H9 (cell line): ENCODE results near the gene ARHGEF16. TPM values are rescaled to one million over a fixed set of nuclear protein-coding genes. Genes with fewer than 3 reads are reported as not detected.

ENCODE experiments used
- DNase-seq: peaks from one replicate; pipeline ENCODE4 v3.0.0-alpha.2; 2017
- H2AFZ ChIP-seq: one replicate; pipeline ENCODE4 v1.6.1; 2013; ENCODE audit warnings: mild to moderate bottlenecking, low read length, control low read depth, moderate library complexity
- H2AK5ac ChIP-seq: 2 replicates; pipeline ENCODE4 v1.6.1; 2013; ENCODE audit warnings: low read length, control low read depth, mixed read lengths; ENCODE audit not compliant: insufficient read length
- H2BK120ac ChIP-seq: one replicate; pipeline ENCODE4 v1.6.1; 2013; ENCODE audit warnings: low read depth, mild to moderate bottlenecking, low read length, control low read depth, inconsistent platforms; ENCODE audit not compliant: poor library complexity, severe bottlenecking
- H2BK12ac ChIP-seq: 2 replicates; pipeline ENCODE4 v1.6.1; 2013; ENCODE audit warnings: low read length, control low read depth, mixed read lengths, low read depth; ENCODE audit not compliant: insufficient read length
- H2BK15ac ChIP-seq: 2 replicates; pipeline ENCODE4 v1.6.1; 2013; ENCODE audit warnings: low read depth, low read length, control low read depth
- H2BK20ac ChIP-seq: one replicate; pipeline ENCODE4 v1.6.1; 2013; ENCODE audit warnings: low read depth, mild to moderate bottlenecking, low read length, control low read depth, inconsistent platforms; ENCODE audit not compliant: poor library complexity, severe bottlenecking
- H2BK5ac ChIP-seq: 2 replicates; pipeline ENCODE4 v1.6.1; 2013; ENCODE audit warnings: low read length, control low read depth, mixed read lengths; ENCODE audit not compliant: insufficient read length
- H3K14ac ChIP-seq: 2 replicates; pipeline ENCODE4 v1.6.1; 2013; ENCODE audit warnings: low read length, control low read depth; ENCODE audit not compliant: insufficient read depth
- H3K18ac ChIP-seq: 2 replicates; pipeline ENCODE4 v1.6.1; 2013; ENCODE audit warnings: low read depth, mild to moderate bottlenecking, mixed read lengths, low read length, control low read depth; ENCODE audit not compliant: insufficient read length
- H3K23ac ChIP-seq: 2 replicates; pipeline ENCODE4 v1.6.1; 2013; ENCODE audit warnings: low read length, control low read depth, mixed read lengths, low read depth; ENCODE audit not compliant: insufficient read length
- H3K23me2 ChIP-seq: 2 replicates; pipeline ENCODE4 v1.6.1; 2013; ENCODE audit warnings: low read depth, mild to moderate bottlenecking, mixed read lengths, low read length, control low read depth; ENCODE audit not compliant: insufficient read length, poor library complexity, severe bottlenecking
- H3K27ac ChIP-seq: 2 replicates; pipeline ENCODE4 v1.5.1; 2013; ENCODE audit warnings: low read length, control low read depth, mixed read lengths, low read depth; ENCODE audit not compliant: insufficient read length
- H3K27me3 ChIP-seq: 2 replicates; pipeline ENCODE4 v1.6.1; 2013; ENCODE audit warnings: low read length, control low read depth, inconsistent platforms; ENCODE audit not compliant: insufficient read depth
- H3K4ac ChIP-seq: 2 replicates; pipeline ENCODE4 v1.6.1; 2013; ENCODE audit warnings: low read depth, mild to moderate bottlenecking, control low read depth, inconsistent platforms, low read length, moderate library complexity
- H3K4me1 ChIP-seq: 2 replicates; pipeline ENCODE4 v1.6.1; 2013; ENCODE audit warnings: low read length, control low read depth, inconsistent platforms; ENCODE audit not compliant: insufficient read depth
- H3K4me2 ChIP-seq: 2 replicates; pipeline ENCODE4 v1.6.1; 2013; ENCODE audit warnings: low read length, control low read depth, mixed read lengths; ENCODE audit not compliant: insufficient read length, insufficient read depth
- H3K56ac ChIP-seq: 2 replicates; pipeline ENCODE4 v1.6.1; 2013; ENCODE audit warnings: low read depth, mild to moderate bottlenecking, mixed read lengths, low read length, control low read depth; ENCODE audit not compliant: insufficient read length
- H3K79me1 ChIP-seq: 2 replicates; pipeline ENCODE4 v1.6.1; 2013; ENCODE audit warnings: low read depth, mild to moderate bottlenecking, moderate library complexity, low read length, control low read depth, inconsistent platforms; ENCODE audit not compliant: insufficient read depth, poor library complexity, severe bottlenecking
- H3K79me2 ChIP-seq: 2 replicates; pipeline ENCODE4 v1.6.1; 2013; ENCODE audit warnings: low read length, control low read depth, inconsistent platforms; ENCODE audit not compliant: insufficient read depth
- H3K9ac ChIP-seq: 2 replicates; pipeline ENCODE4 v1.6.1; 2013; ENCODE audit warnings: low read length, control low read depth, mixed read lengths; ENCODE audit not compliant: insufficient read length; ENCODE audit errors: extremely low read depth
- H3K9me3 ChIP-seq: one replicate; pipeline ENCODE4 v1.6.1; 2013; ENCODE audit warnings: low read depth, low read length, inconsistent platforms; ENCODE audit not compliant: control insufficient read depth
- H3T11ph ChIP-seq: one replicate; pipeline ENCODE4 v1.6.1; 2013; ENCODE audit warnings: mild to moderate bottlenecking, low read length, control low read depth, inconsistent platforms
- H4K20me1 ChIP-seq: one replicate; pipeline ENCODE4 v1.6.1; 2013; ENCODE audit not compliant: control insufficient read depth, insufficient read length, insufficient read depth
- H4K5ac ChIP-seq: 2 replicates; pipeline ENCODE4 v1.6.1; 2013; ENCODE audit warnings: low read depth, mild to moderate bottlenecking, mixed read lengths, low read length, control low read depth; ENCODE audit not compliant: insufficient read length
- H4K8ac ChIP-seq: replicated peaks from 2 replicates; pipeline ENCODE4 v1.6.1; 2013; ENCODE audit warnings: low read length, control low read depth, mixed read lengths, low read depth; ENCODE audit not compliant: insufficient read length
- H4K91ac ChIP-seq: 2 replicates; pipeline ENCODE4 v1.6.1; 2013; ENCODE audit warnings: low read depth, mild to moderate bottlenecking, moderate library complexity, mixed read lengths, low read length, control low read depth; ENCODE audit not compliant: insufficient read length
- H3K27ac Mint-ChIP-seq, 3 experiments: 2 replicates in 2 of 3; 3 replicates in 1 of 3; pipeline ENCODE4 v1.8.0; 2020 to 2021; ENCODE audit warnings: mixed read lengths in 3 of 3, mild to moderate bottlenecking in 1 of 3, moderate library complexity in 1 of 3
- H3K27me3 Mint-ChIP-seq: 2 replicates; pipeline ENCODE4 v1.8.0; 2021; ENCODE audit warnings: low read depth, mild to moderate bottlenecking, moderate library complexity, mixed read lengths
- H3K36me3 Mint-ChIP-seq, 3 experiments: 2 replicates in 2 of 3; 3 replicates in 1 of 3; pipeline ENCODE4 v1.8.0; 2020 to 2021; ENCODE audit warnings: low read depth in 3 of 3, mixed read lengths in 3 of 3; ENCODE audit not compliant: insufficient read depth in 1 of 3
- H3K4me1 Mint-ChIP-seq, 2 experiments: 2 replicates each; pipeline ENCODE4 v1.8.0; 2020; ENCODE audit warnings: mixed read lengths in 2 of 2
- H3K4me3 Mint-ChIP-seq, 2 experiments: 2 replicates in 1 of 2; 3 replicates in 1 of 2; pipeline ENCODE4 v1.8.0; 2020 to 2021; ENCODE audit warnings: mild to moderate bottlenecking in 2 of 2, mixed read lengths in 2 of 2, moderate library complexity in 1 of 2
- H3K9me3 Mint-ChIP-seq, 2 experiments: 2 replicates in 1 of 2; 3 replicates in 1 of 2; pipeline ENCODE4 v1.8.0; 2020; ENCODE audit warnings: mild to moderate bottlenecking in 2 of 2, mixed read lengths in 2 of 2, moderate library complexity in 1 of 2
- CTCF ChIP-seq: fragments of 200-600 bp; sonication (generic); conservative IDR thresholded peaks from 3 replicates; pipeline ENCODE4 v1.8.0; 2021; ENCODE audit warnings: antibody characterized with exemption, mild to moderate bottlenecking
- WGBS: extraction: QIAGEN DNeasy Blood & Tissue Kit; methylation state at CpG from one replicate; pipeline ENCODE4 v1.1.7; 2013; ENCODE audit warnings: missing lambda C conversion rate, low lambda C conversion rate, mixed read lengths; ENCODE audit not compliant: insufficient read length; ENCODE audit errors: extremely low coverage; 5-methylcytosine and 5-hydroxymethylcytosine counted together
- total RNA-seq: library from RNA; stranded (reverse); gene quantifications from 2 replicates; pipeline ENCODE4 v1.2.1, GENCODE V29; 2021

The ARHGEF16 gene
- total RNA-seq, 1 experiment from 2014 or later: 48.5 TPM

- Histone ChIP-seq H3K79me2 (no peaks in the 10 kb centered on the region), H3K9me3 (no peaks in the 10 kb centered on the region), H3K18ac (no peak overlapping the region), H2AFZ (no peak overlapping the region), H4K8ac (no peak overlapping the region), H3K4me1 (no peaks in the 10 kb centered on the region), H3K4me2 (no peak overlapping the region), H3K27me3 (no peaks in the 10 kb centered on the region), H4K20me1 (no peaks in the 10 kb centered on the region), H3K23ac (no peak overlapping the region), H4K91ac (no peak overlapping the region), H2BK12ac (no peak overlapping the region), H3K9ac (no peak overlapping the region), H2BK5ac (no peak overlapping the region), H2BK120ac (no peak overlapping the region), H4K5ac (no peak overlapping the region), H3K4ac (no peak overlapping the region), H3K56ac (no peak overlapping the region), H3K27ac (no peak overlapping the region), H2BK15ac (no peak overlapping the region), H3K79me1 (no peaks in the 10 kb centered on the region), H3T11ph (no peak overlapping the region), H2AK5ac (no peak overlapping the region), H2BK20ac (no peak overlapping the region), H3K14ac (no peak overlapping the region), H3K23me2 (peaks cover 6% of the 10 kb centered on the region)
- Mint-ChIP-seq H3K9me3 (no peaks in the 10 kb centered on the region; a peak in 1 of 5 replicates), H3K27ac (no peak overlapping the region), H3K27me3 (peaks cover 2% of the 10 kb centered on the region; the same call in 1 of the 2 replicates), H3K4me1 (peaks cover 9 to 28% of the 10 kb centered on the region in 2 experiments; a peak in 3 of 4 replicates), H3K36me3 (no peaks in the 10 kb centered on the region), H3K4me3 (no peak overlapping the region)
- no CpG with 5 or more reads among the region's 14 CpGs for WGBS
- DNase-seq: no peak
- TF ChIP-seq CTCF: no peak
Measured at GRCh38 chr1:3436901-3437300, 17.6 kb upstream of the ARHGEF16 start.
